Measurements from ENCODE around the gene PSPN.
"Not testable (repeated sequence)": the region's sequence is repeated elsewhere in the genome, so short reads cannot be mapped to it uniquely, and the experiment has no call there.

Gene PSPN

GRCh38 chr19:6402837-6403608 is 27.3 kb upstream of the PSPN start:
- no peak for DNase-seq

GRCh38 chr19:6402058-6402457 is 26.3 kb upstream of the PSPN start:
- DNase-seq: no peak

GRCh38 chr19:6400062-6400944 is 24.6 kb upstream of the PSPN start:
- DNase-seq: not testable (repeated sequence)

GRCh38 chr19:6396305-6396704 is 20.6 kb upstream of the PSPN start:
- DNase-seq: no peak

- no peak for DNase-seq
Observed at GRCh38 chr19:6394831-6395230, 19.1 kb upstream of the PSPN start.

GRCh38 chr19:6393983-6394412 is 18.3 kb upstream of the PSPN start:
- DNase-seq: no peak

GRCh38 chr19:6393074-6393982 is 17.6 kb upstream of the PSPN start, which contains the start of gene GTF2F1:
TSS of gene GTF2F1 (minus strand) at chr19:6393164. CDS start at chr19:6392995, 169 bp downstream.
- peak; percentile 71 for DNase-seq

- no peak for DNase-seq
Observed at GRCh38 chr19:6392221-6393073, 16.7 kb upstream of the PSPN start.

GRCh38 chr19:6387372-6387771 is 11.6 kb upstream of the PSPN start:
- no peak for DNase-seq

- DNase-seq: no peak
Observed at GRCh38 chr19:6384381-6384780, 8.6 kb upstream of the PSPN start.

GRCh38 chr19:6383188-6383587 is 7.5 kb upstream of the PSPN start:
- DNase-seq: no peak

GRCh38 chr19:6381030-6381750 is 5.5 kb upstream of the PSPN start:
- DNase-seq: no peak

- DNase-seq: no peak
Observed at GRCh38 chr19:6379744-6380143, 4.0 kb upstream of the PSPN start.

- no peak for DNase-seq
Observed at GRCh38 chr19:6378486-6378885, 2.8 kb upstream of the PSPN start.

- DNase-seq: no peak
Observed at GRCh38 chr19:6378041-6378440, 2.3 kb upstream of the PSPN start.

GRCh38 chr19:6376512-6377190 is 918 bp upstream of the PSPN start:
- DNase-seq: no peak

- no peak for DNase-seq
Observed at GRCh38 chr19:6374711-6375410, 872 bp downstream of the PSPN start.

- no peak for DNase-seq
Observed at GRCh38 chr19:6374161-6374709, 1.5 kb downstream of the PSPN start.

- DNase-seq: no peak
Observed at GRCh38 chr19:6373813-6374108, 2.0 kb downstream of the PSPN start.

Data from NCI-H1436 treated with DMSO at 0.1 percent for 48 hours (cell line).